M059J (cell line): Measurements from ENCODE around the gene METTL25B. TPM values are rescaled to one million over a fixed set of nuclear protein-coding genes. Genes with fewer than 3 reads are reported as not detected.
A peak's percentile ranks its signal among the peaks of the same experiment; 100 is the strongest.

Experiments used
- DNase-seq: peaks from one replicate; pipeline ENCODE4 v3.0.0-alpha.2; 2012; ENCODE audit warnings: low read depth
- total RNA-seq: library from RNA; depleted of rRNA; stranded (reverse); fragments of >200 nt; shearing (Covaris generic); gene quantifications from 2 replicates; pipeline ENCODE4 v1.2.3, GENCODE V29; 2014; rRNA removed

METTL25B gene
- total RNA-seq, 1 experiment from 2014 or later: 12.2 TPM

- DNase-seq: peak; percentile 100
Measured at GRCh38 chr1:156767101-156767878, 39.0 kb downstream of the METTL25B start, which contains the start of gene PRCC. Gene PRCC (plus strand): TSS chr1:156767535. CDS start chr1:156767772, 237 bp downstream.

- DNase-seq: peak; percentile 34
Measured at GRCh38 chr1:156767879-156768604, 39.8 kb downstream of the METTL25B start.

- DNase-seq: no peak
Measured at GRCh38 chr1:156768610-156769295, 40.5 kb downstream of the METTL25B start.

GRCh38 chr1:156772222-156772621 is 44.0 kb downstream of the METTL25B start:
- DNase-seq: no peak

DNA sequence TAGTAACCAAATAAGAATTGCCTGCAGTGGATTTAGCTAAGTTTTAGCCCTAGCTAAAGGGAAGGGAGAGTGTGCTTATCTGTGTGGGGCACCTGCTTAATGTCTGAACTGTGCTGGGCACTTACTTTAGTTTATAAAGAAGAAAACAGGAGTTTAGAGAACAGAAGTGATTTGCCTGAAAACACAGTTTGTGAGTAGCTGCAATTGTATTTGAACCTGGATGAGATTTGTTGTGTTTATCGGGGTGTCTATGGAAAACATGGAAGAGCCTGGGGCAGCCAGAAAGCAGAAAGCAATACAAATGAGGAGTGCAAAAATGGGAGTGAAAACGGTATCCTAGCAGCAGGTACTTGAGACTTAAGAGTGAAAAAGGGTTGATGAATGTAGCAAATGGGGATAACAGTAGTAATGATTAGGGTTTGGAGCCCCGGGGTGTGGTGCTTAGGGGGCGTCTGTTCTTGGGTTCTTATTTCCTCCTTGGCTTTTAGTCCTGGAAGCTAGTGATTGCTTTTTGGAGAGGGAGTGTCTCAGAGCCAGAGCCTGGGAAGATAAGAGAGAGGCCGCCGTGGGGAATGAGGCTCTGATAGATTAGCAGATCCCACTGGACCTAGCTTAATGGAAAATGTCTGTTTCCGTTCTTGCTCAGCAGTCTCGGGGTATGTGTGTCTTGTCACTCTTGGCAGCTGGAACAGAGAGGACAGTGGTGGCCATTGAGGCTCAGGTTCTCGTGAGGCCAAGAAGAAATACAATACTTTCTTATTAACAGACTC is 44.6 kb downstream of the METTL25B start:
- no peak for DNase-seq

- no peak for DNase-seq
Measured at GRCh38 chr1:156773607-156774006, 45.3 kb downstream of the METTL25B start.

GRCh38 chr1:156775799-156776198 is 47.5 kb downstream of the METTL25B start:
- peak; percentile 15 for DNase-seq

DNA sequence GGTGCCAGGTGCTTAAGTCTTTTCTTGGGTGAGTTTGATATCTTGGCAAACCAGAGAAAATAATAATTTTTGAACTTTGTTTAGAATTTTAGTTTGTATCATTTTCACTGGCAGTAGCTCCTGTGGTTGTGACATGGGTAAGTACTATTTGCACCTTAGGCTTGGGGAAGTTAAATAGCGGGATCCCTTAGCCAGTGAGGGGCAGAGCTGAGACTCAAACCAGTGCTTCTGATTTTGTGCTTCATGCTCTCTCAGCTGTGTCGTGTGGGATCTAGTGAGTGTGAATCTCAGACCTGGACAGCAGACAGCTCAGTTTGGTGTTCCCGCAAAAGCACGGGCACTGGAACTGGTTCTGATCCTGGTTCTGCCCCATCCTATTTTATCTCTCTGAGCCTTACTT is 48.7 kb downstream of the METTL25B start:
- DNase-seq: no peak

GRCh38 chr1:156777573-156777972 is 49.3 kb downstream of the METTL25B start:
- DNase-seq: no peak

- peak; percentile 47 for DNase-seq
Measured at GRCh38 chr1:156781585-156782186, 53.4 kb downstream of the METTL25B start.

DNA sequence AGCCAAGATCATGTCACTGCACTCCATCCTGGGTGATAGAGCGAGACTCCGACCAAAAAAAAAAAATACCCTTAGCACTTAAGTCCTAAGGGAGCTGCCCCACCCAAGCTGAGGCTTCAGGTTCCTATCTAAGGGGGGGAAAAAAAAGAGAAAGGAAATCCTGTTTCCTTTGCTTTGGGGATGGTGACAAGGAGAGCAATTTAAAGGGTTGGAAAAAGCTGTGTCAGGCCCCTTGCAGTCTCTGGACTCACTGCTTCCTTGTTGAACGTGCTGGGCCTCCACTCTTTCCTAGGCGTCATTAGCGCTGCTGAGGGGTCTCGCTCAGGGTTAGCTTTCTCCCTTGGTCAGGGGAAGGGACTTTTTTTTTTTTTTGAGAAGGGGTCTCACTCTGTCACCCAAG is 57.2 kb downstream of the METTL25B start:
- DNase-seq: no peak

Other genes starting within 250 kb of the METTL25B start
- gene MEF2D, start 227.7 kb upstream of the METTL25B start, total RNA-seq: 10.6 and 26.3 TPM in 2 replicates
- 23.7 and 40.5 TPM in 2 replicates for gene IQGAP3, start 155.9 kb upstream of the METTL25B start, total RNA-seq
- gene TTC24, start 148.7 kb upstream of the METTL25B start, total RNA-seq: not detected in 2 replicates
- gene NAXE, start 136.7 kb upstream of the METTL25B start, total RNA-seq: 120 and 139 TPM in 2 replicates
- gene GPATCH4, start 127.0 kb upstream of the METTL25B start, total RNA-seq: 16.9 and 20.7 TPM in 2 replicates
- gene HAPLN2, start 109.1 kb upstream of the METTL25B start, total RNA-seq: not detected in 2 replicates
- not detected in 2 replicates for gene BCAN, start 86.4 kb upstream of the METTL25B start, total RNA-seq
- gene NES, start 51.1 kb upstream of the METTL25B start, total RNA-seq: 0.02 and 0.37 TPM in 2 replicates
- gene CRABP2, start 22.9 kb upstream of the METTL25B start, total RNA-seq: 21.1 and 31.9 TPM in 2 replicates
- gene ISG20L2, start 297 bp downstream of the METTL25B start, total RNA-seq: 27.0 and 27.8 TPM in 2 replicates
- 48.1 and 61.7 TPM in 2 replicates for gene MRPL24, start 12.6 kb downstream of the METTL25B start, total RNA-seq
- gene HDGF, start 23.2 kb downstream of the METTL25B start, total RNA-seq: 211 and 264 TPM in 2 replicates
- gene PRCC, start 39.1 kb downstream of the METTL25B start, total RNA-seq: 38.4 and 41.9 TPM in 2 replicates
- gene SH2D2A, start 88.4 kb downstream of the METTL25B start, total RNA-seq: 0.71 TPM in 1 of 2 replicates, not detected in the other
- not detected in 2 replicates for gene INSRR, start 130.6 kb downstream of the METTL25B start, total RNA-seq
- not detected in 2 replicates for gene NTRK1, start 132.4 kb downstream of the METTL25B start, total RNA-seq
- 0.32 and 0.34 TPM in 2 replicates for gene PEAR1, start 165.2 kb downstream of the METTL25B start, total RNA-seq
- not detected in 2 replicates for gene LRRC71, start 192.2 kb downstream of the METTL25B start, total RNA-seq